LNCAP (cell line): ENCODE data around the gene CCDC196.

Experiments used
- TF ChIP-seq, protein P1 (sequence below): fragments of 450-650 bp; IDR thresholded peaks from 2 replicates; pipeline ENCODE4 v1.5.1; 2017; ENCODE audit warnings: mild to moderate bottlenecking

The CCDC196 gene

DNA sequence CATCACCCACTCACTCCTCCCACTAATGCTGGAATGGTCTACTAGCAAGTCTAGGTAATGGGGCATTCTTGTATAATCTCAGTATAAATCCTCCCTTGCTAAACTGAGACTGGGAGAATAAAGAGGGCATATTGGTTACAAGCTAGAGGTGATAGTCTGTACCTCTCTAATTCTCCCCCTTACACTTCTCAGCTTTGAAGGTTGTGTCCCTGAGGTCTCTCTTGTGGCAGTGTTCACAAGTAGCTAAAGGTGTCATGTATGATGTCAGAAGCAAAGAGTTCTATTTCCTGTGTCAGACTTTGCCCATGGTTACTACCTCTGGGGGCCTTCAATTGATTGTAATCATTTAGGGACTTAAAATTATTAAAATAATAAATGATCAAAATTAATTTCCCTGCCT is 26.6 kb upstream of the CCDC196 start:
- TF ChIP-seq, protein P1, sequence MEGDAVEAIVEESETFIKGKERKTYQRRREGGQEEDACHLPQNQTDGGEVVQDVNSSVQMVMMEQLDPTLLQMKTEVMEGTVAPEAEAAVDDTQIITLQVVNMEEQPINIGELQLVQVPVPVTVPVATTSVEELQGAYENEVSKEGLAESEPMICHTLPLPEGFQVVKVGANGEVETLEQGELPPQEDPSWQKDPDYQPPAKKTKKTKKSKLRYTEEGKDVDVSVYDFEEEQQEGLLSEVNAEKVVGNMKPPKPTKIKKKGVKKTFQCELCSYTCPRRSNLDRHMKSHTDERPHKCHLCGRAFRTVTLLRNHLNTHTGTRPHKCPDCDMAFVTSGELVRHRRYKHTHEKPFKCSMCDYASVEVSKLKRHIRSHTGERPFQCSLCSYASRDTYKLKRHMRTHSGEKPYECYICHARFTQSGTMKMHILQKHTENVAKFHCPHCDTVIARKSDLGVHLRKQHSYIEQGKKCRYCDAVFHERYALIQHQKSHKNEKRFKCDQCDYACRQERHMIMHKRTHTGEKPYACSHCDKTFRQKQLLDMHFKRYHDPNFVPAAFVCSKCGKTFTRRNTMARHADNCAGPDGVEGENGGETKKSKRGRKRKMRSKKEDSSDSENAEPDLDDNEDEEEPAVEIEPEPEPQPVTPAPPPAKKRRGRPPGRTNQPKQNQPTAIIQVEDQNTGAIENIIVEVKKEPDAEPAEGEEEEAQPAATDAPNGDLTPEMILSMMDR = no peak

DNA sequence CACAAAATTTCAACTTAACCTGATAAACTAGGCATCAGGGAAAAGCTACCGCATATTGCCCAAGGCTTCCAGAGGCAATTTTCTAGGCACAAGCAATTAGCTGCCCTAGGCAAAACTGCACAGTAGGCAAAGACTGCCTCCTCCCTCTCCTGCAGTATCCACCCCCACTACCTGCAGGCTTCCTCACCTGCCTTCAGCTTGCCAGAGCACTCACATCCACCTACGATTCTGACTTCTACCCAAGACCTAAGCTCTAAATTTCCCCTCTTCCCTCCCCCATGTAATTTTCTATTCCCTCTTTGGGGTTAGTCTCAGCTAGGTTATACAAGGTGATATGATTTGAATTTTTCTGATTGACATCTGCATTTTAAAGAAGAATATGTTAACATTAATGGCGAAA is 21.9 kb upstream of the CCDC196 start:
- TF ChIP-seq, protein P1 = no peak

- TF ChIP-seq, protein P1 = no peak
These were observed 17.3 kb upstream of the CCDC196 start for GRCh38 chr14:66468778-66469367.

DNA sequence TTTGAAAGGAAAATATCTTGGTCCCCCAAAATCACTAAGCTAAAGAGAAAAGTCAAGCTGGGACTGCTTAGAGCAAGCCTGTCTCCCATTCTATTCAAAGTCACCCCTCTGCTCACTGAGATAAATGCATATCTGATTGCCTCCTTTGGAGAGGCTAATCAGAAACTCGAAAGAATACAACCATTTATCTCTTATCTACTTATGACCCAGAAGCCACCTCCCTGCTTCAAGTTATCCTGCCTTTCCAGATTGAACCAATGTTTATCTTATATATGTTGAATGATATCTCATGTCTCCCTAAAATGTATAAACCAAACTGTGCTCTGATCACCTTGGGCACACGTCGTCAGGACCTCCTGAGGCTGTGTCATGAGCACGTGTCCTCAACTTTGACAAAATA is 14.6 kb upstream of the CCDC196 start:
- TF ChIP-seq, protein P1 = no peak

DNA sequence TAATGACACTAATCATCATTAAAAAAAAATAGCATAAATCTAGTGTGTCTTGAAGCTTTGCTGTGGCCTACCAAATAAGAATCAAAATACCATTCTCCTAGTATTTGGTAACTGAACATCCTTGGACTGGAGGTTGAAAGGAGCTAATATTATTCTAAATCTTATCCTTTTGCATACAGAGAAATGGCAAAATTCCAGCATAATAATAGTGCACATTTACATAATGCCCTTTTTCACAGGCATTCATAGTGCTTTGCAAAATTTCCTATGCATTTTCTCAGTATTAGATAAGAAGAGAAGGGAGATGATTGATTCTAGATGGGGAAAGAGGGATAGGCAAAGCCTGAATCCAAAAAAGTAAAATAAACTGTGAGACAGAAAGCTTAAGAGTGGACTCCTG is 13.9 kb upstream of the CCDC196 start:
- TF ChIP-seq, protein P1 = no peak

GRCh38 chr14:66473223-66473622 is 12.9 kb upstream of the CCDC196 start:
- TF ChIP-seq, protein P1 = no peak

DNA sequence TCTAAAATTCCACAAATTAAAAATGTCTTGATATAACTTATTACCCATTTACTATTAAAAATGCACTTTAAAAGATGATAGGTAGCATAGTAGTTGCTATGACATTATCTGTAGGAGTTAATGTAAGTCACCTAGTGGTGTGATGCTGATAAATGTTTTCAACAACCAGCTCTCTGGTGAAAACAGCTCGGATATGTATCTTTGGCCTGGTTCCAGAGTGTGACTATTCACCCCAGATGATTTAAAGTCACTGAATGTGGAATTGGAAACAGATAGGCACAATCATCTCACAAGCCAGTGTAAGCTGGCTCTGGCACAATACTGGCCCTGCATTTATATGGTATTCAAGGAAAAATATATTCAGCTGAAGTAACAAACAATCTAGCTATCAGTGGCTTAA is 9.2 kb upstream of the CCDC196 start:
- TF ChIP-seq, protein P1 = no peak

- TF ChIP-seq, protein P1 = no peak
These were observed 8.6 kb upstream of the CCDC196 start for GRCh38 chr14:66477567-66477966.
